ENCODE results near the gene PAK5. TPM values are rescaled to one million over a fixed set of nuclear protein-coding genes. Genes with fewer than 3 reads are reported as not detected.

PAK5 gene
- total RNA-seq, 1 donor from 2014 or later = 0.16 TPM

DNA sequence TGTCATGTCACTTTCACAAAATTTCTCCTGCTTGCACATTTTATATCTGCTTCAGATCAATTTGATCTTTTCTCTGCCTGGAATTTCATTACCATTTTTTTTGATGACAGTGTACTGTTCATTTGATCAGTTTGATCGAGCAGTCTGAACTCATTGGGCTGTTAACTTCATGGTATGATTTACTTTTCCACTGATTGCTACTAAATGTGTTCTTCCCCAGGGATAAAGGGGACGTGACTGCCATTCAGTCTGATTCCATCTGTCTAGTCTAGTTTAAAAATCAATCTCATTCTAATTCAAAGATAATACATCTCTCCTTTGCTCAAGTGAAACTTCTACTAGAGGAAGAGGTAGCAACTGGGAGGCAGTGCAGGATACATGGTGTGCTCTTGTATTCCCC is 303.4 kb downstream of the PAK5 start:
- DNase-seq (ENCODE audit: low read depth) (no peak), FAIRE-seq (no peak)
- TF ChIP-seq EZH2 (IDR thresholded peaks at IDR 0.05; ENCODE audit: insufficient read depth, low read length) = no peak
- TF ChIP-seq, protein P1, sequence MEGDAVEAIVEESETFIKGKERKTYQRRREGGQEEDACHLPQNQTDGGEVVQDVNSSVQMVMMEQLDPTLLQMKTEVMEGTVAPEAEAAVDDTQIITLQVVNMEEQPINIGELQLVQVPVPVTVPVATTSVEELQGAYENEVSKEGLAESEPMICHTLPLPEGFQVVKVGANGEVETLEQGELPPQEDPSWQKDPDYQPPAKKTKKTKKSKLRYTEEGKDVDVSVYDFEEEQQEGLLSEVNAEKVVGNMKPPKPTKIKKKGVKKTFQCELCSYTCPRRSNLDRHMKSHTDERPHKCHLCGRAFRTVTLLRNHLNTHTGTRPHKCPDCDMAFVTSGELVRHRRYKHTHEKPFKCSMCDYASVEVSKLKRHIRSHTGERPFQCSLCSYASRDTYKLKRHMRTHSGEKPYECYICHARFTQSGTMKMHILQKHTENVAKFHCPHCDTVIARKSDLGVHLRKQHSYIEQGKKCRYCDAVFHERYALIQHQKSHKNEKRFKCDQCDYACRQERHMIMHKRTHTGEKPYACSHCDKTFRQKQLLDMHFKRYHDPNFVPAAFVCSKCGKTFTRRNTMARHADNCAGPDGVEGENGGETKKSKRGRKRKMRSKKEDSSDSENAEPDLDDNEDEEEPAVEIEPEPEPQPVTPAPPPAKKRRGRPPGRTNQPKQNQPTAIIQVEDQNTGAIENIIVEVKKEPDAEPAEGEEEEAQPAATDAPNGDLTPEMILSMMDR (IDR thresholded peaks at IDR 0.05; ENCODE audit: insufficient read depth, low read depth, low read length) = no peak
- Histone ChIP-seq H2AFZ (ENCODE audit: low read depth, low read length) (no peak overlapping the region), H3K4me3 (ENCODE audit: insufficient read depth, low read depth, low read length) (no peak overlapping the region), H3K9ac (ENCODE audit: low read length) (no peak overlapping the region), H3K27ac (ENCODE audit: low read depth, low read length) (no peak overlapping the region), H4K20me1 (ENCODE audit: insufficient read depth, low read length) (no peaks in the 10 kb centered on the region), H3K4me1 (ENCODE audit: insufficient read depth, low read length) (no peaks in the 10 kb centered on the region), H3K27me3 (ENCODE audit: insufficient read depth, low read length) (no peaks in the 10 kb centered on the region), H3K9me3 (ENCODE audit: insufficient read depth, low read depth, low read length) (no peaks in the 10 kb centered on the region), H3K36me3 (ENCODE audit: insufficient read depth, low read length) (no peaks in the 10 kb centered on the region), H3K4me2 (ENCODE audit: low read length) (no peak overlapping the region), H3K79me2 (ENCODE audit: insufficient read depth, low read length) (no peaks in the 10 kb centered on the region)
- Mint-ChIP-seq H3K27me3 (ENCODE audit: low read depth, unreplicated experiment) (peaks cover 3% of the 10 kb centered on the region), H3K4me1 (ENCODE audit: low read depth, unreplicated experiment) (peaks cover 14% of the 10 kb centered on the region), H3K27ac (ENCODE audit: unreplicated experiment) (no peak overlapping the region), H3K9me3 (ENCODE audit: unreplicated experiment) (no peaks in the 10 kb centered on the region), H3K36me3 (ENCODE audit: low read depth, unreplicated experiment) (no peaks in the 10 kb centered on the region), H3K4me3 (ENCODE audit: unreplicated experiment) (no peak overlapping the region)

DNA sequence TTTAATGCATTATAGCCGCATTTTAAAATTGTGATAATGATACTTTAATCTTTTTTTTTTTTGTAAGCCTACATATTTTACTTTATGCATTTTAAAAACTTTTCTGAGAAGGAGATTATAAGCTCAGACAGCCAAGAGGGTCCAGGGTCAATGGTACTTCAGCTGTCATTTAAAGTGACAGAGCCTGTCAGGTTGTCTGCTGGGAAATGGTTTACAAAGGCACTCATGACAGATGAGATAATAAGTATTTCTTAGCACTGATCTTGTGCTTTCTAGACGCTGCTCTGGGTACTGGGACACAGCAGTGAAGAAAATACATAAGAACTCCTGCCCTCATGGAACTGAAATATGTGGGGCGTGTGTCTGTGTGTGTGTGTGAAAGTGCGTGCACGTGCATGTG is 304.9 kb downstream of the PAK5 start:
- Mint-ChIP-seq H3K4me3 (ENCODE audit: unreplicated experiment) (no peak overlapping the region), H3K27ac (ENCODE audit: unreplicated experiment) (no peak overlapping the region), H3K36me3 (ENCODE audit: low read depth, unreplicated experiment) (no peaks in the 10 kb centered on the region), H3K9me3 (ENCODE audit: unreplicated experiment) (no peaks in the 10 kb centered on the region), H3K4me1 (ENCODE audit: low read depth, unreplicated experiment) (peaks cover 18% of the 10 kb centered on the region), H3K27me3 (ENCODE audit: low read depth, unreplicated experiment) (no peaks in the 10 kb centered on the region)
- Histone ChIP-seq H3K27me3 (ENCODE audit: insufficient read depth, low read length) (no peaks in the 10 kb centered on the region), H3K36me3 (ENCODE audit: insufficient read depth, low read length) (no peaks in the 10 kb centered on the region), H3K9me3 (ENCODE audit: insufficient read depth, low read depth, low read length) (no peaks in the 10 kb centered on the region), H3K4me1 (ENCODE audit: insufficient read depth, low read length) (no peaks in the 10 kb centered on the region), H3K4me3 (ENCODE audit: insufficient read depth, low read depth, low read length) (no peak overlapping the region), H3K79me2 (ENCODE audit: insufficient read depth, low read length) (no peaks in the 10 kb centered on the region), H3K27ac (ENCODE audit: low read depth, low read length) (no peak overlapping the region), H3K4me2 (ENCODE audit: low read length) (no peak overlapping the region), H2AFZ (ENCODE audit: low read depth, low read length) (no peak overlapping the region), H4K20me1 (ENCODE audit: insufficient read depth, low read length) (no peaks in the 10 kb centered on the region), H3K9ac (ENCODE audit: low read length) (no peak overlapping the region)
- no peak for DNase-seq (ENCODE audit: low read depth)
- TF ChIP-seq EZH2 (IDR thresholded peaks at IDR 0.05; ENCODE audit: insufficient read depth, low read length) = no peak
- TF ChIP-seq, protein P1 (IDR thresholded peaks at IDR 0.05; ENCODE audit: insufficient read depth, low read depth, low read length) = no peak
- FAIRE-seq = no peak

DNA sequence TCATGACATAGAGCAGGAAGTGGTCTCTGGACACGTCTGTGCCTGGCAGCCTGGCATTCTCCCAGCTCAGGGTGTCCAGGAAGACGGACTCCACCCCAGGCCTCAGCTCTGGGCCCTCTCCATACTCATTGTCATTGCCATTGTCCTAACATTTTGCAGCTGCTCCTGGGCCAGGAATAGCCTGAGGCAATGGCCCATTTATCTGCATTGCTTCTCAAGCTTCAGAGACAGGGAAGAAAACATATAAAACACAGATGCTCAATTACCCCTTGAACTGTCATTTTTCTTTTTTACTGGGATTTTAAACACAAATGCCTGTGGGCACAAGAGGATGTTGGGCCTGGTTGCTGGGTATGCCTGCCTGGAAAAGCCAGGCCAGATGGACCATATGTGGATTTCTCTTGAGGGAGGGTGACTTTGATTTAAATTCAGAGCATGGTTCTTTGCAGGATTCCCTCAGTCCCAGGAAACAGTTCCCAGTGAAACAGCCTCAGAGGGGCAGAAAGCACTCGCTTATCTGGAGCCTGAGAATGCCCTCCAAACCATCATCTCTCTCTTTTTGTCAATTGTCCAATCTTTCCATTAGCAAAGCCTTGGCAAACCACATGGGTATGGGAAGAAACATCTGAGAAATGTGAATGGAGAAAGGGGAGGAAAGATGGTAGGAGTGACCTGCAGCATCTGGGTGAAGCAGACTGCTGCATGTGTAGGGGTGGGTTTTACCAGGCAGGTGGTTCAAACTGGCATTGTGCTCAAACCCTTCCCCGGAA is 306.6 kb downstream of the PAK5 start:
- Histone ChIP-seq H3K27ac (ENCODE audit: low read depth, low read length) (no peak overlapping the region), H3K4me2 (ENCODE audit: low read length) (no peak overlapping the region), H3K9me3 (ENCODE audit: insufficient read depth, low read depth, low read length) (no peaks in the 10 kb centered on the region), H2AFZ (ENCODE audit: low read depth, low read length) (no peak overlapping the region), H3K27me3 (ENCODE audit: insufficient read depth, low read length) (no peaks in the 10 kb centered on the region), H3K79me2 (ENCODE audit: insufficient read depth, low read length) (no peaks in the 10 kb centered on the region), H3K4me3 (ENCODE audit: insufficient read depth, low read depth, low read length) (no peak overlapping the region), H3K36me3 (ENCODE audit: insufficient read depth, low read length) (no peaks in the 10 kb centered on the region), H3K9ac (ENCODE audit: low read length) (no peak overlapping the region), H4K20me1 (ENCODE audit: insufficient read depth, low read length) (no peaks in the 10 kb centered on the region), H3K4me1 (ENCODE audit: insufficient read depth, low read length) (no peaks in the 10 kb centered on the region)
- no peak for TF ChIP-seq EZH2 (IDR thresholded peaks at IDR 0.05; ENCODE audit: insufficient read depth, low read length)
- TF ChIP-seq, protein P1 (IDR thresholded peaks at IDR 0.05; ENCODE audit: insufficient read depth, low read depth, low read length) = no peak
- no peak for DNase-seq (ENCODE audit: low read depth)
- H3K36me3 Mint-ChIP-seq (ENCODE audit: low read depth, unreplicated experiment) = no peaks in the 10 kb centered on the region
- H3K27me3 Mint-ChIP-seq (ENCODE audit: low read depth, unreplicated experiment) = no peaks in the 10 kb centered on the region
- no peaks in the 10 kb centered on the region for H3K9me3 Mint-ChIP-seq (ENCODE audit: unreplicated experiment)
- H3K4me1 Mint-ChIP-seq (ENCODE audit: low read depth, unreplicated experiment) = peaks cover 18% of the 10 kb centered on the region
- peak overlapping the region; percentile 19 for H3K27ac Mint-ChIP-seq (ENCODE audit: unreplicated experiment)
- H3K4me3 Mint-ChIP-seq (ENCODE audit: unreplicated experiment) = no peak overlapping the region
- FAIRE-seq = no peak
